Gastroesophageal sphincter (tissue), 4 donors: ENCODE measurements around the gene SH3GL3. TPM values are rescaled to one million over a fixed set of nuclear protein-coding genes. Genes with fewer than 3 reads are reported as not detected.

Experiments used
- ATAC-seq: fragments of 150-250 bp; one replicate; pipeline ENCODE4 v1.9.1; 2016; ENCODE audit warnings: mild to moderate bottlenecking, moderate library complexity
- H3K27ac ChIP-seq, 4 donors: fragments of 200-600 bp; sonication (generic) in 3 of 4; 1 replicate in 3 of 4; 2 replicates in 1 of 4; pipeline ENCODE4 v1.5.1; 2016 to 2019
- H3K27me3 ChIP-seq: fragments of 200-600 bp; sonication (generic); one replicate; pipeline ENCODE4 v1.5.1; 2019
- H3K36me3 ChIP-seq, 2 donors: fragments of 200-600 bp; sonication (generic); one replicate each; pipeline ENCODE4 v1.5.1; 2019; ENCODE audit warnings: control low read depth in 1 of 2
- H3K4me1 ChIP-seq, 3 donors: fragments of 200-600 bp; sonication (generic); 1 replicate in 2 of 3; 2 replicates in 1 of 3; pipeline ENCODE4 v1.5.1; 2016 to 2019; ENCODE audit warnings: control low read depth in 2 of 3
- H3K4me3 ChIP-seq, 2 donors: fragments of 200-600 bp; sonication (generic); one replicate each; pipeline ENCODE4 v1.5.1; 2019; ENCODE audit warnings: mild to moderate bottlenecking in 1 of 2, moderate library complexity in 1 of 2
- H3K9me3 ChIP-seq, 3 donors: fragments of 200-600 bp; sonication (generic); one replicate each; pipeline ENCODE4 v1.5.1; 2017 to 2019; ENCODE audit warnings: control low read depth in 2 of 3
- EP300 ChIP-seq: sonication (generic); formaldehyde crosslinking; IDR thresholded peaks from one replicate; pipeline ENCODE4 v1.6.1; 2017; ENCODE audit warnings: antibody characterized with exemption, mild to moderate bottlenecking
- POLR2A ChIP-seq, 2 donors: fragments of 450-650 bp; IDR thresholded peaks; one replicate each; pipeline ENCODE4 v1.6.1; 2017; ENCODE audit warnings: antibody characterized with exemption in 2 of 2, mild to moderate bottlenecking in 2 of 2, moderate library complexity in 1 of 2
- POLR2AphosphoS5 ChIP-seq: sonication (generic); formaldehyde crosslinking; IDR thresholded peaks from one replicate; pipeline ENCODE4 v1.6.1; 2017; ENCODE audit warnings: antibody characterized with exemption
- WGBS, 2 donors: methylation state at CpG; one replicate each; pipeline ENCODE4 v1.1.5; 2018; ENCODE audit warnings: low coverage in 1 of 2; 5-methylcytosine and 5-hydroxymethylcytosine counted together
- total RNA-seq, 4 donors: library from RNA; depleted of rRNA; stranded (reverse); fragments of >200 nt; gene quantifications; one replicate each; pipeline ENCODE4 v1.1.0, GENCODE V29; 2016
- TF ChIP-seq, protein P1 (sequence below), 4 experiments: fragments of 200-600 bp in 2 of 4; fragments of 450-650 bp in 2 of 4; sonication (generic) in 1 of 4; IDR thresholded peaks; one replicate each; pipeline ENCODE4 v1.5.1; 2017 to 2019; ENCODE audit warnings: antibody characterized with exemption in 4 of 4, mild to moderate bottlenecking in 2 of 4, moderate library complexity in 2 of 4

SH3GL3 gene
- total RNA-seq, 4 donors from 2014 or later: 0.31 to 0.94 TPM; not detected in 2

DNA sequence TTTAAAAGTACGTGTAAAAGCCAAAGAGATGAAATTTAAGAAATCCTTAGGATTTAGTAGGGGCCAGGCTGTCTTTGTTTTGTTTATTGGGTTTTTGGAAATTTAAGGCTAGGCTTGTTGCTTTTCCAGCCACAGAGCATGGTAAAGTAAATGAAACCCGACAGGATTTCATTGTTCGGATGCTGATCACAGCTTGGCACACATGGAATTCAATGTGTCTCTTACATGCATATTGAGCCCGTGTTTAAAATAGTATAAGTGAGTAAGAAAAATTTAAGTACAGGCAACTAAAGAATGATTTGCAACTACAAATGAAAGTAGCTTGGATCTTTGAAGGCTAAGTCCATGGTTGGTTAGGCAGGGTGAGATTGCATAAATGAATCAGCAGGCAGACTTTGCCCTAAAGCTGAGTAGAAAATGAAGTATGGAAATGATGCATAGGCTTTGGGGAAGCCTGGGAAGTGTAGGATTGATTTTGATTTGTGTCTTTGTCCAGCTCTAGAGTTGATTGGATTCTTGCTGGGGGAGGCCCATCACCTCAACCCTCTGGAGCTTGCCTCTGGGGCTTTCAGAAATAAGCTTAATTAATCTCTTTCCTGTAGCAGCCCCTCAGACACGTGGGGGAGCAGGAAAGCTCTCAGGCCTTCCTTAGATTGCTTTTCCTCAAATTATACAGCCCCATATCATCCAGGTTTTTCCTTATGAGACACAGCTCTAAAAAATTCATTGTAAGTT, 138.6 kb downstream of the SH3GL3 start:
- Histone ChIP-seq H3K9me3 (no peaks in the 10 kb centered on the region), H3K27me3 (no peaks in the 10 kb centered on the region), H3K27ac (no peak overlapping the region), H3K36me3 (no peaks in the 10 kb centered on the region), H3K4me1 (no peaks in the 10 kb centered on the region), H3K4me3 (no peak overlapping the region)
- no peak for TF ChIP-seq POLR2AphosphoS5
- TF ChIP-seq, protein P1, sequence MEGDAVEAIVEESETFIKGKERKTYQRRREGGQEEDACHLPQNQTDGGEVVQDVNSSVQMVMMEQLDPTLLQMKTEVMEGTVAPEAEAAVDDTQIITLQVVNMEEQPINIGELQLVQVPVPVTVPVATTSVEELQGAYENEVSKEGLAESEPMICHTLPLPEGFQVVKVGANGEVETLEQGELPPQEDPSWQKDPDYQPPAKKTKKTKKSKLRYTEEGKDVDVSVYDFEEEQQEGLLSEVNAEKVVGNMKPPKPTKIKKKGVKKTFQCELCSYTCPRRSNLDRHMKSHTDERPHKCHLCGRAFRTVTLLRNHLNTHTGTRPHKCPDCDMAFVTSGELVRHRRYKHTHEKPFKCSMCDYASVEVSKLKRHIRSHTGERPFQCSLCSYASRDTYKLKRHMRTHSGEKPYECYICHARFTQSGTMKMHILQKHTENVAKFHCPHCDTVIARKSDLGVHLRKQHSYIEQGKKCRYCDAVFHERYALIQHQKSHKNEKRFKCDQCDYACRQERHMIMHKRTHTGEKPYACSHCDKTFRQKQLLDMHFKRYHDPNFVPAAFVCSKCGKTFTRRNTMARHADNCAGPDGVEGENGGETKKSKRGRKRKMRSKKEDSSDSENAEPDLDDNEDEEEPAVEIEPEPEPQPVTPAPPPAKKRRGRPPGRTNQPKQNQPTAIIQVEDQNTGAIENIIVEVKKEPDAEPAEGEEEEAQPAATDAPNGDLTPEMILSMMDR (IDR thresholded peaks at IDR 0.05): no peak
- no peak for TF ChIP-seq EP300
- no peak for TF ChIP-seq POLR2A (IDR thresholded peaks at IDR 0.05)
- WGBS, 2 donors: 62 to 69% methylated on average over 5 of the region's 5 CpGs
- no peak for ATAC-seq

DNA sequence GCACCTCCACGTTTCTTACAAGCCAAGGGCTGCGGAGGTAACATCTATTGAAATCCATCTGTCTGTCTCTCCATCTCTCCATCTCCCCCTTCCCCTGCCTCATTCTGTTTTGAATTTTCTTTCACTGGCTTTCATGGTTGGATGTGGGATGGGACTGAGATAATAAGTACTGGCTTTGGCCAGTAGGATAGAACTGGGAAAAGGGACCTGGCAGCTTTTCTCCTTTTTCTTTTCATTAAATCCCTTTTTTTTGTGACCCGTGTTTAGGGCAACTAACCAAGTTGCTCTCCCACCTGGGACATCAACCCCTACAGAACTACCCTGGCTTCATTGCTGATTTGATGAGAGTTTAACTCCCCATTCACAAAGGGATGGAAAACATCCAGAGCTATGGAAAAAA, 139.9 kb downstream of the SH3GL3 start:
- no peak overlapping the region for H3K4me3 ChIP-seq
- TF ChIP-seq POLR2AphosphoS5: no peak
- no peak for TF ChIP-seq POLR2A (IDR thresholded peaks at IDR 0.05)
- TF ChIP-seq, protein P1 (IDR thresholded peaks at IDR 0.05): no peak
- no peak for TF ChIP-seq EP300
- WGBS, 2 donors: 56 to 71% methylated on average over 2 to 3 of the region's 3 CpGs
- no peak for ATAC-seq
- H3K36me3 ChIP-seq: no peaks in the 10 kb centered on the region
- no peaks in the 10 kb centered on the region for H3K4me1 ChIP-seq
- no peaks in the 10 kb centered on the region for H3K27me3 ChIP-seq
- no peaks in the 10 kb centered on the region for H3K9me3 ChIP-seq
- no peak overlapping the region for H3K27ac ChIP-seq

DNA sequence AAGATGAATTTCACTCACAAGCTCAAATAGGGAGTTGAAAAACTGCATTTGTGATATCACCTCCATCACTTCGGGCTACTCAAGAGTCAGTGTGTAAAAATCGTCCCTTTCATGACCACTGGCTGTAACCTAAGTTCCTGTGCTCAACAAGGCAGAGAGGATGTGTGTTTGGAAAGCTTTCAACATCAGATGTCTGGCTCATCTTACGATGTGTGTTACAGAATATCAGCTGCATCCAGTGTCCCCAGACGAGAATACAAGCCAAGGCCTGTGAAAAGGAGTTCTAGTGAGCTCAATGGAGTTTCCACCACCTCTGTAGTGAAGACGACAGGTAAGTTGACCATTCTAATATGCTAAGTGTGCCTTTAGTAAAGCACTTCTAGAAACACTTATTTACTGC, 141.3 kb downstream of the SH3GL3 start:
- H3K27me3 ChIP-seq: no peaks in the 10 kb centered on the region
- TF ChIP-seq, protein P1 (IDR thresholded peaks at IDR 0.05): no peak
- no peak for TF ChIP-seq POLR2A (IDR thresholded peaks at IDR 0.05)
- TF ChIP-seq POLR2AphosphoS5: no peak
- no peak for TF ChIP-seq EP300
- no peak overlapping the region for H3K27ac ChIP-seq
- no peaks in the 10 kb centered on the region for H3K36me3 ChIP-seq
- 60 to 84% methylated on average over 4 of the region's 5 CpGs for WGBS, 2 donors
- ATAC-seq: no peak
- H3K4me3 ChIP-seq: no peak overlapping the region
- no peaks in the 10 kb centered on the region for H3K4me1 ChIP-seq
- H3K9me3 ChIP-seq: no peaks in the 10 kb centered on the region

DNA sequence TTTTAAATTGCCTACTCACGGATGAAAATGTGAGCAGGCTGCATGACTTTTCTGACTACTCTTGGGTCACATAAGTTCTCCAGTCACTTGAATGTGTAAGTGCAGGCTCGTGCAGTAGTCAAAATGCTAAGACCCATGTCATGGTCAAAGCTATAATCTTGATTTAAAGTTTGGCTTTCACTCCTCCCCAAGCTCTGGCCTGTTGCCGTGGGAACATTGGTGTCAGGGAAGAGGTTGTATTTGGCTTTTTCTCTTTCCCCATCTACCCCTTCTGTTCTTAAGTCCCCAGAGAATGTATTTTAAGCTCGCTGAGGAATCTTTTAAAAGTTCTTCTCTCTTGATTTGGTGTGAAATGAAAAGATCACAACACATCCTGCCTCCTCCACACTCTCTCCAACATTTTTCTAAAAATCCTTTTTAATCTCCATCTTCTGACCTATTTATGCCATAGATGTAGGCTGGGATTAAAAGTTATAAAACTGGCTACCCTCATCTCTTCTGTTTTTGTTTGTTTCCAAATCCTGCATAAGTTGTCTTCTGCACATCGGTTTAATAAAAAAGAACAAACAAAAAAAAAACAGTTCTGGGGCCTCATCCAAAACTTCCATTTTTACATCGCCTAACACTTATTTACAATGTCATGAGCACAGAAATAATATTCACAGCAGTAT, 145.4 kb downstream of the SH3GL3 start:
- H3K4me1 ChIP-seq: no peaks in the 10 kb centered on the region
- WGBS, 2 donors: 35 to 54% methylated on average over 4 to 6 of the region's 6 CpGs
- no peak for ATAC-seq

More for the DNA sequence above, 145.4 kb downstream of the SH3GL3 start:
- TF ChIP-seq EP300: no peak
- no peak for TF ChIP-seq POLR2AphosphoS5
- TF ChIP-seq, protein P1 (IDR thresholded peaks at IDR 0.05): no peak
- no peak for TF ChIP-seq POLR2A (IDR thresholded peaks at IDR 0.05)
- H3K27me3 ChIP-seq: no peaks in the 10 kb centered on the region
- no peaks in the 10 kb centered on the region for H3K36me3 ChIP-seq
- no peaks in the 10 kb centered on the region for H3K9me3 ChIP-seq
- H3K4me3 ChIP-seq: no peak overlapping the region
- H3K27ac ChIP-seq: no peak overlapping the region
